HG02759 (cell line): ENCODE measurements around the gene SLC25A23.
"Not testable (repeated sequence)": the region's sequence is repeated elsewhere in the genome, so short reads cannot be mapped to it uniquely, and the experiment has no call there.

Experiments used
- ATAC-seq: cut with Tn5 transposase; IDR thresholded peaks from one replicate; pipeline ENCODE4 v1.9.1; 2021; ENCODE audit warnings: mild to moderate bottlenecking, moderate library complexity; ENCODE audit not compliant: unreplicated experiment

SLC25A23 gene

DNA sequence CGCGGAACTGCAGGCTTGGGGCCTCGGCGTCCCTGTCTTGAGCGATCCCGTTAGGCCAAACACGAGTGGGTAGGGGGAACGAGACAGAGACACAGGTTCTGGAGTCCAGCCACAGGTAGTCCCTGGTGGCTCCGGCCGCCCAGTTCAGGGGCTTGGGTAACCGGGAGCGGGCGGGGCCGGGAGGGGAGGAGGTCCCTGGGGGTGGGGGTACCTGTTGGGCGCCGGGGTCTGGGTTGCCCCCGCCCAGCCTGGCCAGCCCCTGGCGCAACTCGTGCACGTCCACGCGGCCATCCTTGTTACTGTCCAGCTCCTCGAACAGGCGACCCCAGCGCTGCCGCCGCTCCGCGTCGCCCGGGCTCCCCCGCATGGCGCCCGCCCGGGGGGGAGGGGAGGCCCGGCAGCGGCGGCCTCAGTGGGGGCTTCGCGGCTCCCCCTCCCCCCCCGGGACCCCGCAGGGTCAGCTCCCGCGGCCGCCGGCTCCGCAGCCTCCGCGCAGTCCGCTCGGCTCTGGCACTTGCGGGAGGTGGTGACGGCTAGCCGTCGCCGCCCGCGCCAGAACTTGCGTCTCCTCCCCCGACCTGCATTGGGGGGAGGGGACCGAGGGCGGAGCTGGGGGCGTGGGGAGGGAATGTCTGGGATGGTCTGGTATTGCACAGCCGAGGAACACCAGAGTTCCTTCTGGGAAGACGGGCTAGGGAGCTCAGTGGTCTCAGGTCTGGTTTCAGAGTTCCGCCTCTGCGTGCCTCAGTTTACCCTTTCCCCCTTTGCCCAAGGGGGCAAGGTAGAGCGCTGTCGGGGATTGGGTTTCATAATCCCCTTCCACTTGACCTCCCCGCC is at the start of gene SLC25A23:
SLC25A23 (minus strand) TSS at position 531 of the 837 bp plus-strand sequence; CDS start at position 367, 164 bp downstream.
- ATAC-seq = peak; percentile 36

- ATAC-seq = not testable (repeated sequence)
These were observed 48.6 kb upstream of the SLC25A23 start for GRCh38 chr19:6508028-6508771.

GRCh38 chr19:6503407-6504201 is 44.0 kb upstream of the SLC25A23 start:
- ATAC-seq = no peak

- ATAC-seq = peak; percentile 64
These were observed 42.4 kb upstream of the SLC25A23 start, which contains the start of gene TUBB4A for GRCh38 chr19:6501740-6502648. Gene TUBB4A (minus strand): TSS chr19:6502309. CDS start chr19:6502212, 97 bp downstream.

- no peak for ATAC-seq
These were observed 41.5 kb upstream of the SLC25A23 start for GRCh38 chr19:6500837-6501739.

DNA sequence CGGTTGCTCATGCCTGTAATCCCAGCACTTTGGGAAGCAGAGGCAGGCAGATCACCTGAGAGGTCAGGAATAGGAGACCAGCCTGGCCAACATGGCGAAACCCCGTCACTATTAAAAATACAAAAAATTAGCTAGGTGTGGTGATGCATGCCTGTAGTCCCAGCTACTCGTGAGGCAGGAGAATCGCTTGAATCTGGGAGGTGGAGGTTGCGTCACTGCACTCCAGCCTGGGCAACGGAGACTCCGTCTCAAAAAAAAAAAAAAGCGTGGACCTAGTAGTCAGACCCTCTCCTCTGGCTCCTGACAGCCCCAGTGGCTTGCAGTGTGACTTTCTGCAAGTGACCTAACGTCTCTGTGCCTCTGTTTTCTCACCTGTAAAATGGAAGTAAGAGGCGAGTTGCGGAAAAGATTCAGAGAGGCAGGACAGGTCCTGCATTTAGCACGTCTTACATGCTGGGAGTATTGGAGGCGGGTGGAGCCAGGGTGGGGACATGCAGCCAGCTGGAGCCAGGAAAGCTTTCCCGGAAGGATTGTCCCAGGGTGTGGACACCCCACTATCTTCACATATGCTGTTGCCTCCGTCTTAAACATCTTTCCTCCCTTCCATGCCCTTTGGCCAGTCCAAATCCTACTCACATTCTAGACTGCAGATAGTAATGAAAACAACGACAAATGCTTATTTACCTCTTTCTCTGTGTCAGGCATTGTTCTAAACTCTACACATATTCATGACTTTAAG is 39.6 kb upstream of the SLC25A23 start:
- no peak for ATAC-seq

- no peak for ATAC-seq
These were observed 38.9 kb upstream of the SLC25A23 start for GRCh38 chr19:6498294-6499036.

- no peak for ATAC-seq
These were observed 36.4 kb upstream of the SLC25A23 start for GRCh38 chr19:6495947-6496346.

- no peak for ATAC-seq
These were observed 34.9 kb upstream of the SLC25A23 start for GRCh38 chr19:6494438-6495036.

GRCh38 chr19:6491802-6492592 is 32.4 kb upstream of the SLC25A23 start:
- ATAC-seq = no peak

GRCh38 chr19:6490134-6490533 is 30.5 kb upstream of the SLC25A23 start:
- ATAC-seq = no peak

DNA sequence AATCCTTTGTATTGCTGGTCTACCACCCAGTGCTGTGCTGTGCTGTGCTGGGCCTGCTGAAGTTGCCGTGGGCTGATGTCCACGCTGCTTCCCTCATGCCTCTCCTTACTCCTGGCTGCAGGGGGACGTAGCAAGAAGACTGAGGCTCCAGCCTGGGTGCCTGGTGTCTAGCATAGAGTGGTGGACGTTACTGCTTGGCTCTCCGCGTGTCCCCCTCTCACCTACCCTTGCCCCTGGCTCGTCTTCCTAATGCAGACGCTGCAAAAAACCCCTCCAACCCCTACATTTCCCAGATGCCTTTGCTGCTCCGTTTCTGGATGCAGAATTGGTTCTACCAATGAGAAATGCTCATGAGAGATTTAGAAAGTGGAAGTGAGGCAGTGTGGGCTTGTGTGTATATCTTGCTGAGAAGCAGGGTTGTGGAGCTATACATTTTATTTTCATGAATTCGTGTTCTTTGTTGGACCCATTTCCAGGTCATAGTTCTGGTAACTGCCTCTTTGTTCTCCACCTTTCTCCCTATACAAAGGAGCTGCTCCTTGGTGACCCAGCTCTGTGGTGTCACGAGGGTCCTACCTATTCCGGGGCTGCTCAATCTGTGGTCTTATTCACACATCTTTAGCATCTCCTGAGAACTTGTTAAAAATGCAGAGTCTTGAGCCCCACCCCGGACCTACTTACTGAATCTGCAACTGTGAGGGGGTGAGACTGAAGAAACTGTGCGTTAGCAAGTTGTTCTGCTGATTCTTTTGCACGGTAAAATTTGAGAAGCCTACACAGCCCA is 29.9 kb upstream of the SLC25A23 start:
- ATAC-seq = peak; percentile 63

- no peak for ATAC-seq
These were observed 25.2 kb upstream of the SLC25A23 start for GRCh38 chr19:6484831-6485230.

- ATAC-seq = no peak
These were observed 24.6 kb upstream of the SLC25A23 start for GRCh38 chr19:6484230-6484629.

- no peak for ATAC-seq
These were observed 23.6 kb upstream of the SLC25A23 start for GRCh38 chr19:6483235-6483634.

DNA sequence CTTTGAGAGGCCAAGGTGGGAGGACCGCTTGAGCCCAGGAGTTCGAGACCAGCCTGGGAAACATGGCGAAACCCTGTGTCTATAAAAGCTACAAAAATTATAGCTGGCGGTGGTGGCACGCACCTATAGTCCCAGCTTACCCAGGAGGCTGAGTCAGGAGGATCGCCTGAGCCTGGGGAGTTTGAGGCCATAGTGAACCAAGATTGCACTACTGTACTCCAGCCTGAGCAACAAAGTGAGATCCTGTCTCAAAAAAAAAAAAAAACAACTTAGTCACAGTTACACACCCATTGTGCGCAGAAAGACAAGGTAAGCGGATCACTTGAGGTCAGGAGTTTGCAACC is 22.7 kb upstream of the SLC25A23 start:
- ATAC-seq = no peak
